HEK293T (cell line): ENCODE data around the gene MPPED1.

Source experiments
- ARNT ChIP-seq: fragments of 450-650 bp; IDR thresholded peaks from 2 replicates; pipeline ENCODE4 v1.6.1; 2017; ENCODE audit warnings: mild to moderate bottlenecking
- BHLHE40 ChIP-seq: fragments of 450-650 bp; IDR thresholded peaks from 2 replicates; pipeline ENCODE4 v1.6.1; 2016; ENCODE audit warnings: mild to moderate bottlenecking, moderate library complexity, borderline replicate concordance
- FOXM1 ChIP-seq: fragments of 450-650 bp; IDR thresholded peaks from 2 replicates; pipeline ENCODE4 v1.6.1; 2017; ENCODE audit warnings: mild to moderate bottlenecking, borderline replicate concordance
- LEF1 ChIP-seq: fragments of 450-650 bp; IDR thresholded peaks from 2 replicates; pipeline ENCODE4 v1.6.1; 2017; ENCODE audit warnings: mild to moderate bottlenecking, borderline replicate concordance
- NFRKB ChIP-seq: fragments of 450-650 bp; IDR thresholded peaks from 2 replicates; pipeline ENCODE4 v1.6.1; 2016; ENCODE audit warnings: mild to moderate bottlenecking, moderate library complexity
- PKNOX1 ChIP-seq: fragments of 450-650 bp; IDR thresholded peaks from 2 replicates; pipeline ENCODE4 v1.6.1; 2016
- SP1 ChIP-seq: fragments of 450-650 bp; IDR thresholded peaks from 2 replicates; pipeline ENCODE4 v1.6.1; 2017
- SUZ12 ChIP-seq: fragments of 450-650 bp; IDR thresholded peaks from 2 replicates; pipeline ENCODE4 v1.6.1; 2016; ENCODE audit warnings: mild to moderate bottlenecking
- TARDBP ChIP-seq: fragments of 450-650 bp; IDR thresholded peaks from 2 replicates; pipeline ENCODE4 v1.6.1; 2016
- ZNF384 ChIP-seq: fragments of 450-650 bp; IDR thresholded peaks from 2 replicates; pipeline ENCODE4 v1.6.1; 2016

- no peak for TF ChIP-seq SP1
- TF ChIP-seq PKNOX1: no peak
- TF ChIP-seq SUZ12: no peak
- no peak for TF ChIP-seq FOXM1
- TF ChIP-seq TARDBP: no peak
- no peak for TF ChIP-seq LEF1
- TF ChIP-seq BHLHE40: no peak
- no peak for TF ChIP-seq NFRKB
- no peak for TF ChIP-seq ZNF384
- no peak for TF ChIP-seq ARNT
These were observed 66.9 kb downstream of the MPPED1 start for GRCh38 chr22:43478621-43479300.
